NCI-H2029 (cell line): Measurements from ENCODE around the gene CCDC88A.
"Not testable (repeated sequence)": the region's sequence is repeated elsewhere in the genome, so short reads cannot be mapped to it uniquely, and the experiment has no call there.

Experiments
- DNase-seq: peaks from one replicate; lab custom pipeline; 2025; lab: John Stamatoyannopoulos, UW

The CCDC88A gene

DNA sequence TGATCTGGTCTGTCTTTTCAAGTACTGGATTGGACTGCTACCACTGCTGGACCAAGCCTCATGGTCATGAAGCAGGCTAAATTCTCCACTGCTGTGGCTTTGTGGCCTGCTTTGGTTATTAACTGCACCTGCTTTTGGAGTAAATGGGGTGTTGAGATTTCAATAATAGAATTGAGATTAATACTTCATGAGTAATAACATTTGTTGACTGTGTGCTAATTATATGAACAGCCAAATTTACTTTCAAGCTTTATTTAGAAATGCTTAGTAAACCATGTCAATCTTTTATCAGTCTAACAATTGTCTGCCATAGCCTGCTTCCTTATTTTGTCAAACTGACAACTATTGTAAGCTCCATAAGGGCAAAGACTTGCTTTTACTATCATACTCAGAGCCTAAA, 123.3 kb downstream of the CCDC88A start:
- no peak for DNase-seq

DNA sequence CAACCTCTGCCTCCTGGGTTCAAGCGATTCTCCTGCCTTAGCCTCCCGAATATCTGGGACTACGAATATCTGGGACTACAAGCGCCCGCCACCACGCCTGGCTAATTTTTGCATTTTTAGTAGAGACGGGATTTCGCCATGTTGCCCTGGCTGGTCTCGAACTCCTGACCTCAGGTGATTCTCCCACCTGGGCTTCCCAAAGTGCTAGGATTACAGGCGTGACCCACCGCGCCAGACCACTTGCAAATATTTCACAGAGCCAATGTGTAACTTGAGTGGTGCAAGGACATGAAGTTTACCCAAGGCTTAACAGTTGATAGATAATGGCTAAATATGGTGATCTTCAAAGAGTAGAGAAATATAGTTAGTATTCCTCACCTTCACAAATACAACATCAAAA, 136.6 kb downstream of the CCDC88A start:
- no peak for DNase-seq

DNA sequence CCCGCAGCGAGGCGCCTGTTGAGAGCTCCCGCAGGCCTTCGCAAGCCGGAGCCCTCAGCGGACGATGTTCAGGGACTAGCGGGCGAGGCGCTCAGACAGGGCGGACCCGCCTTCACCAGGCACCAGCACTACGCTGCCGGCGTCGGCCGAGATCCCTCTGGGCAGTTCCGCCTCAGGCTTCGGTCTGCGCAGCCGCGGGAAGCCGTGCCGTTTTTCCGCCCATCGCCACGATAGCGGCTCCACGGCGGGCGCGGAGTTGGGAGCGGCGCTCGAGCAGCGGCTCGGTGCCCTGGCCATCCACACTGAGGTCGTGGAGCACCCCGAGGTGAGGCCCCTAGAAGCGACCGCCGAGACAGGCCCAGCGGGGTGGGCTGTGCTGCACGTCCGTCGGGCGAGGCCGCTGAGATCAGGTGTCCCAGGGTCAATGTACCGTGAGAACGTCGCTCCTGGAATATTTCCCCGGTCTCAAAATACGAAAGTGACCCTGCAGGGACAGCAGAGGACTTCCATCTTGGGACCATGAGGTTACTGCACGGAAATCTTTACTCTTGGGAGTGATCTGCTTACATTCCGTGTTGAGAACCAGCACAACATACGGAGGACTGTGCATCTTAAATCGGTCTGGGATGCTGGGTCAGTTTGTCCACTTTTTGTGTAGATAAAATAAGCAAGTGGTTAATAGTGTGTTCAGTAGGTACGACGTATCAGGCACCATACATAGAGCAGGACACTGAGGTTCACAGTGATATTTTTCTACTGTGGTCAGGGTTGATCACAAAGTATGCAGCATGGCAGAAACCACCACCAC, 137.3 kb downstream of the CCDC88A start:
- DNase-seq: peak; percentile 81

DNA sequence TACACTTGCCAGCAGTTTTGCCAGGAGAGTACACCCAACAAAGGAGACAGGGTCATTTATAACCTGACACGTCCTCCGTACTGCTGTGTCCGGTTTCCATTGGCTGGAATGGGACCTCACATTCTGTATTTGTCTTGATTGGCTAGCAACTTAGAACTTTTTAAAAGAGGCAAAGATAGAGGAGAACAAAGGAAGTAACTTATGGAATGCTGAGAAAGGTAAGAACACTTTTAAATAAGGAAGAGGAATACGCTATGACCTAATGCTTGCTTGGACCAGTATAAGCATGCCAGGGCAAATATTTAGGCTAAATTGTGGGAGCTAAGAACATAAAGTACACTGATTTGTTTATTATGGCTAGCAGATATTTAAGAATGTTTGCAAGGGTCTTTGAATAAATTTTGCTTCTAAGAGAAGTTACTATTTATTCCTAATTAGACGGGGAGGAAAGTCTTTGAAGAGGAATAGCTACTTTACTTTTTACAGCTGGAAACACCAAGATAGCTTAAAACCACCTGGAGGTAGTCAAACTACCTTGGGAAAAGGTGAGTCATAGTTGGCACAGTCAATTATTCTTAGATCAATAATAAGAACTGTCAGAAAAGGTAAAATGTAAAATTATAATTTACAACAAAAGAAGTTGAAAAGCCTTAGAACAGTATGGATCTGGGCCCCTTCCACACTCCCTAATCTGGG, 138.7 kb downstream of the CCDC88A start:
- DNase-seq: not testable (repeated sequence)

DNA sequence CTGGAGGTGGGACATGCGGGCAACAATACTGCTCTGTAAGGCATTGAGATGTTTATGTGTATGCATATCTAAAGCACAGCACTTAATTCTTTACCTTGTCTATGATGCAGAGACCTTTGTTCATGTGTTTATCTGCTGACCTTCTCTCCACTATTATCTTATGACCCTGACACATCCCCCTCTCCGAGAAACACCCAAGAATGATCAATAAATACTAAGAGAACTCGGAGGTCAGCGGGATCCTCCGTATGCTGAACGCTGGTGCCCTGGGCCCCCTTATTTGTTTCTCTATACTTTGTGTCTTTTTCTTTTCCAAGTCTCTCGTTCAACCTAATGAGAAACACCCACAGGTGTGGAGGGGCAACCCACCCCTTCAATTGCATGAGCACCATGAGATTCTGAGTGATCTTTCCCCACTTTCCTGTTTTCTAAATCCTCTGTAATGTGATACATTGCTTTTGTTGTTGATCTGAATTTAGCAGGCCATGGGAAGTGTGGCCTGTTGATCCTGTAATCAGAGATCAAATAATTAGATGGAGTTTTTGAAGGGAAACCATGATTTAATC, 139.7 kb downstream of the CCDC88A start:
- DNase-seq: not testable (repeated sequence)

GRCh38 chr2:55279214-55279835, 140.3 kb downstream of the CCDC88A start:
- not testable (repeated sequence) for DNase-seq

GRCh38 chr2:55277310-55277709, 142.3 kb downstream of the CCDC88A start:
- no peak for DNase-seq

- not testable (repeated sequence) for DNase-seq
These were observed 145.3 kb downstream of the CCDC88A start for GRCh38 chr2:55274346-55274745.

DNA sequence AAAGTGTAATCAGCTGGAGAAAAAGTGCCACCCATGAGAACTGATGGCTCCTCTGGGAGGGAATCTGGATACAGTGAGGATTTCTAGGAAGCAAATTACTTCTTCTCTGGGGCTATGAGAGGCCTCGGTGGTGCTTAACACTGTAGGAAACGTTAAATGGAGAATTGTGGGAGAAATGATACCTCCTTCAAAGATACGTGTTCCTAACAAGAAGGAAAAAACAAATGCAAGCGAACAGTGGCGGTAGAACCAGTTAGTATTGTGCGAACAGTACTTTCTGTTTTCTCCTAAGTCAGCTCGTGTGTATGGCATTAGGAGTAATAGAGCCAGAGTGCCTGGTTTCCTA, 150.0 kb downstream of the CCDC88A start:
- peak; percentile 5 for DNase-seq

DNA sequence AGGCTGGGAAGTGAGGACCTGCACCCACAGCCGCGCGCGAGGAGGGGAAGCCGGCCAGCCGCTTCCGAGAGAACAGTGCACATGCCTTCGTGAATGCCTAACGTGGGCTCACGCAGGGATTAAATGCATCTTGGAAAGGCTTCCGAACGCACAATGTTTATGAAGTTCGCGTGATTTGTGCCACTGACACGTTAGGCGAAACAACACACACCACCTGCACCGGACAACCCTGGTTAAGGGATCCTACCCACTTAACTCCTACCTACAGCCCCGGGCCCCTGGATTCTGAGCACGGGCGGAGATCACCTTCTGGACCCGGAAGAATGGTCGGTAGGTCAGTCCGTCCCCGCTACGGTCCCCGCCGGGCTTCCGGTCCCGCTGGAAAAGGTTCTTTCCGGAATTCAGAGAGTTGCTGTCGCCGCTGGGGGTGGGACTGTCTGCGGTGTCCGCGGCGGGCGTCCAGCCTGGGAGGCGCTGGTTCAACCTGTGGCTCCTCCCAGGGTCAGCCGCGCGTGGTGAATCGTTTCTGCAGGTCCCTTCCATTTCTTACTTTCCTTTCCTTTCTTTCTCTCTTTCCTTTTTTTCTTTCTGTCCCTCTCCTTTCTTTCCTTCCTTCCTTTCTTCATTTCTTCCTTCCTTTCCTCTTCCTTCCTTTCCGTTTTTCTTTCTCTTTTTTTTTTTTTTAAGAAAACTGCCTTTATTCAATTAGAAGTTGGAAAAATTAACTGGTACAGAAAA, 150.6 kb downstream of the CCDC88A start, which contains the start of gene MTIF2:
Gene MTIF2, minus strand, starts transcription at position 325 of the 738 bp plus-strand sequence. CDS start 5,373 bp downstream, outside the sequence.
- DNase-seq: peak; percentile 89

- no peak for DNase-seq
These were observed 151.3 kb downstream of the CCDC88A start for GRCh38 chr2:55268288-55268906.

- not testable (repeated sequence) for DNase-seq
These were observed 160.1 kb downstream of the CCDC88A start for GRCh38 chr2:55259586-55259985.

- DNase-seq: no peak
These were observed 166.8 kb downstream of the CCDC88A start for GRCh38 chr2:55252832-55253231.

- no peak for DNase-seq
These were observed 172.6 kb downstream of the CCDC88A start for GRCh38 chr2:55247025-55247424.

GRCh38 chr2:55245411-55245810, 174.2 kb downstream of the CCDC88A start:
- DNase-seq: no peak

GRCh38 chr2:55242617-55243016, 177.0 kb downstream of the CCDC88A start:
- no peak for DNase-seq

DNA sequence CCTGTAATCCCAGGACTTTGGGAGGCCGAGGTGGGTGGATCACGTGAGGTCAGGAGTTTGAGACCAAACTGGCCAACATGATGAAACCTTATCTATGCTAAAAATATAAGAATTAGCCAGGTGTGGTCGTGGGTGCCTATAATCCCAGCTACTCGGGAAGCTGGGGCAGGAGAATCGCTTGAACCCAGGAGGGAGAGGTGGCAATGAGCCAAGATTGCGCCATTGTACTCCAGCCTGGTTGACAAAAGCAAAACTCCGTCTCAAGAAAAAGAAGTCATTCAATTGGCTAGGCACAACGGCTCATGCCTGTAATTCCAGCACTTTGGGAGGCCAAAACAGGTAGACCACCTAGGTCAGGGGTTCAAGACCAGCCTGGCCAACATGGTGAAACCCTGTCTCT, 178.1 kb downstream of the CCDC88A start:
- not testable (repeated sequence) for DNase-seq

GRCh38 chr2:55239656-55240222, 179.9 kb downstream of the CCDC88A start:
- peak; percentile 10 for DNase-seq
